Calu3 (cell line): ENCODE data around the gene PTPDC1. TPM values are rescaled to one million over a fixed set of nuclear protein-coding genes. Genes with fewer than 3 reads are reported as not detected.
"Not testable (repeated sequence)": the region's sequence is repeated elsewhere in the genome, so short reads cannot be mapped to it uniquely, and the experiment has no call there.

Source experiments
- BruUV-seq: library from RNA; stranded (reverse); fragments of 400-500 nt; replicated peaks from 2 replicates; lab custom pipeline; 2021; lab: Mats Ljungman, UMichigan
- CTCF ChIA-PET: fragments of 300-600 bp; sonication (Branson Sonifier 250); formaldehyde crosslinking; loops from one replicate; lab custom pipeline; 2022; ENCODE audit warnings: antibody characterized with exemption; lab: Charles Lee
- DNase-seq: peaks from one replicate; pipeline ENCODE4 v3.0.0; 2022
- H3K27ac Mint-ChIP-seq: one replicate; pipeline ENCODE4 v1.8.0; 2022; ENCODE audit warnings: mixed read lengths; ENCODE audit not compliant: unreplicated experiment
- H3K27me3 Mint-ChIP-seq: one replicate; pipeline ENCODE4 v1.8.0; 2022; ENCODE audit warnings: mixed read lengths; ENCODE audit not compliant: unreplicated experiment
- H3K36me3 Mint-ChIP-seq: one replicate; pipeline ENCODE4 v1.8.0; 2022; ENCODE audit warnings: mild to moderate bottlenecking, moderate library complexity, mixed read lengths; ENCODE audit not compliant: insufficient read depth, unreplicated experiment
- H3K4me1 Mint-ChIP-seq: one replicate; pipeline ENCODE4 v1.8.0; 2022; ENCODE audit warnings: mild to moderate bottlenecking, low read depth, mixed read lengths; ENCODE audit not compliant: unreplicated experiment
- H3K4me3 Mint-ChIP-seq: one replicate; pipeline ENCODE4 v1.8.0; 2022; ENCODE audit warnings: mild to moderate bottlenecking, low read depth, moderate library complexity, mixed read lengths; ENCODE audit not compliant: unreplicated experiment
- H3K9me3 Mint-ChIP-seq: one replicate; pipeline ENCODE4 v1.8.0; 2022; ENCODE audit warnings: low read depth, mixed read lengths; ENCODE audit not compliant: unreplicated experiment
- intact Hi-C: fragments of 100-400 bp; cut with micrococcal nuclease; formaldehyde crosslinking; loops from one replicate; pipeline ENCODE4 v1.10.0; 2022; ENCODE audit not compliant: unreplicated experiment
- total RNA-seq: library from RNA; stranded (reverse); gene quantifications from 2 replicates; pipeline ENCODE4 v1.2.3, GENCODE V29; 2022
- TF ChIP-seq, protein P1 (sequence below): fragments of 200-600 bp; IDR thresholded peaks from one replicate; pipeline ENCODE4 v1.8.0; 2022; ENCODE audit warnings: antibody characterized with exemption; ENCODE audit not compliant: unreplicated experiment

PTPDC1 gene
- total RNA-seq, 1 experiment from 2014 or later: 8.2 TPM

DNA sequence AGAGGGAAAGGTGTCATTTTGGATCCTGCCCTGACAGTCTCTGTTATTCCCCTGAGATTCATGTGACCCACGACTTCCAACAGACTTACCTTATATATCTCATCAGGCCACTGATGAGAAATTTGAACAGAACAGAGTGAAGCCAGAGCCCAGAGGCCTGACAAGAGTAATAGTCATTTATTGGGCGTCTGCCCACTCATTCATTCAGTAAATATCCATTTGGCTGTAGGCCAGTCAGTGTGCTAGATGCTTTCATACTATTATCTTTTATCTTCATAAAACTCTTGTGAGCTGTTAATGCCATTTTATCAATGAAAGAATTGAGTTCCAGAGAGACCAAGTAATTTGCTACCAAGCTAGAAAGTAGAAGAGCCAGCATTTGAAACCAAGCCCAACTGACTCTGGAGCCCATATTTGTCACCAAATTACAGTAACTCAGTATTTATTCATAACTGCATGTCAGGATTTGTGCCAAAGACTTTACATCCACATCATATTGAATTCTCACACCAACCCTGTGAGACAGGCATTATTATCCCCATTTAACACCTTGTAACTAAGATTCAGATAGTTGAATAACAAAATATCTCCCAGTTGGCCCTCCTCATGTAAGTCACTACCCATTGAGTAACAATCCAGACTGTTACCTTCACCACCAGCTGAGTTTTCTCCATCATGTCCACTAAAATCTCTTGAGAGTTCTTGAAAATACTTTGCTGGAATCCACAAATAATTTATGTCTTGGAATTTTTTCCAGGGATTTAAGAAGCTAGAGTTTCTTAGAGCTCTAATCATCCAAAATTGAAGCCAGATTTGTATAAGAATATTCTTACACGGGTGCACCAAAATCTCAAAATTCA lies 2.5 kb downstream of the PTPDC1 start:
- Mint-ChIP-seq H3K27me3 (no peaks in the 10 kb centered on the region), H3K4me1 (no peaks in the 10 kb centered on the region), H3K4me3 (no peak overlapping the region), H3K36me3 (no peaks in the 10 kb centered on the region), H3K27ac (no peak overlapping the region), H3K9me3 (no peaks in the 10 kb centered on the region)
- TF ChIP-seq, protein P1, sequence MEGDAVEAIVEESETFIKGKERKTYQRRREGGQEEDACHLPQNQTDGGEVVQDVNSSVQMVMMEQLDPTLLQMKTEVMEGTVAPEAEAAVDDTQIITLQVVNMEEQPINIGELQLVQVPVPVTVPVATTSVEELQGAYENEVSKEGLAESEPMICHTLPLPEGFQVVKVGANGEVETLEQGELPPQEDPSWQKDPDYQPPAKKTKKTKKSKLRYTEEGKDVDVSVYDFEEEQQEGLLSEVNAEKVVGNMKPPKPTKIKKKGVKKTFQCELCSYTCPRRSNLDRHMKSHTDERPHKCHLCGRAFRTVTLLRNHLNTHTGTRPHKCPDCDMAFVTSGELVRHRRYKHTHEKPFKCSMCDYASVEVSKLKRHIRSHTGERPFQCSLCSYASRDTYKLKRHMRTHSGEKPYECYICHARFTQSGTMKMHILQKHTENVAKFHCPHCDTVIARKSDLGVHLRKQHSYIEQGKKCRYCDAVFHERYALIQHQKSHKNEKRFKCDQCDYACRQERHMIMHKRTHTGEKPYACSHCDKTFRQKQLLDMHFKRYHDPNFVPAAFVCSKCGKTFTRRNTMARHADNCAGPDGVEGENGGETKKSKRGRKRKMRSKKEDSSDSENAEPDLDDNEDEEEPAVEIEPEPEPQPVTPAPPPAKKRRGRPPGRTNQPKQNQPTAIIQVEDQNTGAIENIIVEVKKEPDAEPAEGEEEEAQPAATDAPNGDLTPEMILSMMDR: no peak
- no peak for DNase-seq
- no TSS peak for BruUV-seq
- intact Hi-C loops: no loop called here
- CTCF ChIA-PET: no interaction called here

DNA sequence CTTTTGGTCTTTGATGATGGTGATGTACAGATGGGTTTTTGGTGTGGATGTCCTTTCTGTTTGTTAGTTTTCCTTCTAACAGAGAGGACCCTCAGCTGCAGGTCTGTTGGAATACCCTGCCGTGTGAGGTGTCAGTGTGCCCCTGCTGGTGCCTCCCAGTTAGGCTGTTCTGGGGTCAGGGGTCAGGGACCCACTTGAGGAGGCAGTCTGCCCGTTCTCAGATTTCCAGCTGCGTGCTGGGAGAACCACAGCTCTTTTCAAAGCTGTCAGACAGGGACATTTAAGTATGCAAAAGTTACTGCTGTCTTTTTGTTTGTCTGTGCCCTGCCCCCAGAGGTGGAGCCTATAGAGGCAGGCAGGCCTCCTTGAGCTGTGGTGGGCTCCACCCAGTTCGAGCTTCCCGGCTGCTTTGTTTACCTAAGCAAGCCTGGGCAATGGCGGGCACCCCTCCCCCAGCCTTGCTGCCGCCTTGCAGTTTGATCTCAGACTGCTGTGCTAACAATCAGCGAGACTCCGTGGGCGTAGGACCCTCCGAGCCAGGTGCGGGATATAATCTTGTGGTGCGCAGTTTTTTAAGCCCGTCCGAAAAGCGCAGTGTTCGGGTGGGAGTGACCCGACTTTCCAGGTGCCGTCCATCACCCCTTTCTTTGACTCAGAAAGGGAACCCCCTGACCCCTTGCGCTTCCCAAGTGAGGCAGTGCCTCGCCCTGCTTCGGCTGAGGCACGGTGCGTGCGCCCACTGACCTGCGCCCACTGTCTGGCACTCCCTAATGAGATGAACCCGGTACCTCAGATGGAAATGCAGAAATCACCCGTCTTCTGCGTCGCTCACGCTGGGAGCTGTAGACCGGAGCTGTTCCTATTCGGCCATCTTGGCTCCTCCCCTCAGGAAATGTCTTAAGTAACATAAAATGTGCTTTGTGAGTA lies 10.2 kb downstream of the PTPDC1 start:
- intact Hi-C loops: not testable (repeated sequence)

DNA sequence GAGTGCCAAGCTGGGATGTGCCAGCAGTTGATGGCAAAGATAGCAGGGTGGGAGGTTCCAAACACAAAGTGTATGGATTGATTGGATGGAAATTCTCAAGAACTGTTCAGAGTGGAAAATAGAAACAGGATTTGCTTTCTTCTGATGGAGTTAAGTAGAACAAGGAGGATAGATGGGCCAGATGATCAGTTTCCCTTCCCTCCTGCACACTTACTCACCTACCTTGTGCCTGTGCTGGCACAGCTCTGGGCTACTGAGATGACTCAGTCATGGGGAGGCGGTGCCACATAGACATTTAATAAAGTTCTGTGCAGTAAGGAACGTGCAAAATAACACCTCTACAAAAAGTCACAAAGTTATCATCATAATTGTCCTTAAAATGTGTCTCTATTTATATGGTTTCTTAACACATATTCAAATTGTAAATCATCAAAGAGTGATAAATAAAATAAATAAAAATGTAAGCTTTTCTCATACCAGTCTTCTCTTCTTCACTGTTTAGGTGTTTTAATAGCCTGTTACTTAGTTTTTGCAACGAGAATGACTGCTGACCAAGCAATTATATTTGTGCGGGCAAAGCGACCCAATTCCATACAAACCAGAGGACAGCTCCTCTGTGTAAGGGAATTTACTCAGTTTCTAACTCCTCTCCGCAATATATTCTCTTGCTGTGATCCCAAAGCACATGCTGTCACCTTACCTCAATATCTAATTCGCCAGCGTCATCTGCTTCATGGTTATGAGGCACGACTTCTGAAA lies 12.7 kb downstream of the PTPDC1 start:
- intact Hi-C loops: no loop called here
- H3K36me3 Mint-ChIP-seq: no peaks in the 10 kb centered on the region
- no TSS peak for BruUV-seq
- no peaks in the 10 kb centered on the region for H3K27me3 Mint-ChIP-seq
- H3K4me1 Mint-ChIP-seq: no peaks in the 10 kb centered on the region
- TF ChIP-seq, protein P1: no peak
- H3K27ac Mint-ChIP-seq: no peak overlapping the region
- DNase-seq: no peak
- CTCF ChIA-PET: no interaction called here
- no peaks in the 10 kb centered on the region for H3K9me3 Mint-ChIP-seq
- H3K4me3 Mint-ChIP-seq: no peak overlapping the region

More for the DNA sequence above, 10.2 kb downstream of the PTPDC1 start:
- H3K36me3 Mint-ChIP-seq, H3K9me3 Mint-ChIP-seq, CTCF ChIA-PET, H3K4me1 Mint-ChIP-seq, H3K4me3 Mint-ChIP-seq, H3K27ac Mint-ChIP-seq, DNase-seq, BruUV-seq, H3K27me3 Mint-ChIP-seq: not testable (repeated sequence)

DNA sequence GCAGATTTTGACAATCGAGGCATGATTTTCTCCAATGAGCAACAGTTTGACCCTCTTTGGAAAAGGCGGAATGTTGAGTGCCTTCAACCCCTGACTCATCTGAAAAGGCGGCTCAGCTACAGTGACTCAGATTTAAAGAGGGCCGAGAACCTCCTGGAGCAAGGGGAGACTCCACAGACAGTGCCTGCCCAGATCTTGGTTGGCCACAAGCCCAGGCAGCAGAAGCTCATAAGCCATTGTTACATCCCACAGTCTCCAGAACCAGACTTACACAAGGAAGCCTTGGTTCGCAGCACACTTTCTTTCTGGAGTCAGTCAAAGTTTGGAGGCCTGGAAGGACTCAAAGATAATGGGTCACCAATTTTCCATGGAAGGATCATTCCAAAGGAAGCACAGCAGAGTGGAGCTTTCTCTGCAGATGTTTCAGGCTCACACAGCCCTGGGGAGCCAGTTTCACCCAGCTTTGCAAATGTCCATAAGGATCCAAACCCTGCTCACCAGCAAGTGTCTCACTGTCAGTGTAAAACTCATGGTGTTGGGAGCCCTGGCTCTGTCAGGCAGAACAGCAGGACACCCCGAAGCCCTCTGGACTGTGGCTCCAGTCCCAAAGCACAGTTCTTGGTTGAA lies 13.6 kb downstream of the PTPDC1 start:
- no TSS peak for BruUV-seq
- intact Hi-C loops: no loop called here

More for the DNA sequence above, 13.6 kb downstream of the PTPDC1 start:
- Mint-ChIP-seq H3K27me3 (no peaks in the 10 kb centered on the region), H3K9me3 (no peaks in the 10 kb centered on the region), H3K4me1 (no peaks in the 10 kb centered on the region), H3K36me3 (no peaks in the 10 kb centered on the region), H3K4me3 (no peak overlapping the region), H3K27ac (no peak overlapping the region)
- TF ChIP-seq, protein P1: no peak
- CTCF ChIA-PET: no interaction called here
- DNase-seq: no peak
